HFF-Myc (cell line): ENCODE results near the gene CIB4.

Experiments
- DNase-seq: peaks from one replicate; pipeline ENCODE4 v3.0.0-alpha.2; 2011; ENCODE audit warnings: low read depth; ENCODE audit errors: extremely low read depth
- H3K4me3 ChIP-seq: replicated peaks from 2 replicates; pipeline ENCODE4 v1.5.1; 2011; ENCODE audit warnings: low read depth, mild to moderate bottlenecking, control low read depth, low read length
- CTCF ChIP-seq: IDR thresholded peaks from 2 replicates; pipeline ENCODE4 v1.5.1; 2012; ENCODE audit warnings: mild to moderate bottlenecking, low read depth, low read length, control low read depth; ENCODE audit errors: missing control alignments

The CIB4 gene

GRCh38 chr2:26635401-26635800, 5.8 kb downstream of the CIB4 start:
- no peak for TF ChIP-seq CTCF
- no peak overlapping the region for H3K4me3 ChIP-seq
- no peak for DNase-seq

DNA sequence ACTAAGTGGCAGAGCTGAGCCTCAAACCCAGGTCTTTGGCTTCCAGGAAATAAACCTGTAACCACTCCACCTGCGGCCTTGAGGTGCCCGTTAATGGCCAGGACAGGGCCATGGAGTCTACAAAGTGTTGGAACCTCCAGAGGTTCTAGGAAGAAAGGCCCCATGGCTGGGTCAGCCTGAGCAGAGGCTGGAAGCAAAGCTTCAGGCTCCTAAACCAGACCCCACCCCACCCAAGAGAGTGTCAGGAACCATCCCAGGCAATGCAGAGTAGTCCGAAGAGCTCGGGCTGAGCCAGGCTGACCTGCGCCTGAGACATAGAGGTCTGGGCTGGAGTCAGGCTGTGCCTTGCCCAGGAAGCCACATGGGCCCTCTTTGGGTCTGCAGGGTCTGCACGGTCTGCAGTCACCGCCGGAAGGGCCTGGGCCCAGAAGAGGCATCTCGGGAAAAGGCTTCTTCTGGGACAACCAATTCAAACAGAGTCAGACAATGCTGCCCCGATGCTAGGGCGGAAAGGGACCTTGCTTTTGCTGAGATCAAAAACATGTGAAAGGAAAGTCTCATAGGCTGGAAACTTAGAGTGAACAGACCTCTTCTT, 6.4 kb downstream of the CIB4 start:
- no peak for TF ChIP-seq CTCF
- H3K4me3 ChIP-seq = no peak overlapping the region
- DNase-seq = no peak

GRCh38 chr2:26633993-26634595, 7.1 kb downstream of the CIB4 start:
- TF ChIP-seq CTCF = no peak
- H3K4me3 ChIP-seq = no peak overlapping the region
- no peak for DNase-seq

DNA sequence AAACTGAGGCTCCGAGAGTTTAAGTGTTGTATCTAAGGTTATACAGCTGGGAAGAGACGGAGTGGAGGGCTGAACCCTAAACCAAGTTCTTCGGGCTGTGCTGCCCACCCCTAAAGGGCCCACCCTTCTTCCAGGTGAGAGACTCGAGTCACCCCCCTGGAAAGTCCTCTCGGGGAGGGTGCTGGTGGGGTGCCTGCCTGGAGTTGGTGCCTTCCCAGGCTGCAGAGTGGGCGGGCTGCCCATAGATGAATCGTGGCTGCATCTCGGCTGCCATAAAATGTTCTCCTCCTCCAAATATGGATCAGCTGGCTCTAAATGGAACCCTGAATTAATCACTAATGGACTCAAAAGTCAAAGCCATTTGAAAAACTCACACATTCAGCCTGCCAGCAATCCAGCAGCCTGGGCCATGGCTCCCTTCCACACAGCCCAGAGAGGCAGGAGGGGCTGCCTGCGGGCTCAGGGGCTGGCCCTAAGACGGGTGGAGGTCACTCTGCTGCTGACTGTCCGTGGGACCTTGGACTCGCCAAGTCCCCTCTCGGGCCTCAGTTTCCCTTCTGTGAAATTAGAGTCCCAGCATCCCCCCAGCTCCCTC, 7.7 kb downstream of the CIB4 start:
- no peak overlapping the region for H3K4me3 ChIP-seq

DNA sequence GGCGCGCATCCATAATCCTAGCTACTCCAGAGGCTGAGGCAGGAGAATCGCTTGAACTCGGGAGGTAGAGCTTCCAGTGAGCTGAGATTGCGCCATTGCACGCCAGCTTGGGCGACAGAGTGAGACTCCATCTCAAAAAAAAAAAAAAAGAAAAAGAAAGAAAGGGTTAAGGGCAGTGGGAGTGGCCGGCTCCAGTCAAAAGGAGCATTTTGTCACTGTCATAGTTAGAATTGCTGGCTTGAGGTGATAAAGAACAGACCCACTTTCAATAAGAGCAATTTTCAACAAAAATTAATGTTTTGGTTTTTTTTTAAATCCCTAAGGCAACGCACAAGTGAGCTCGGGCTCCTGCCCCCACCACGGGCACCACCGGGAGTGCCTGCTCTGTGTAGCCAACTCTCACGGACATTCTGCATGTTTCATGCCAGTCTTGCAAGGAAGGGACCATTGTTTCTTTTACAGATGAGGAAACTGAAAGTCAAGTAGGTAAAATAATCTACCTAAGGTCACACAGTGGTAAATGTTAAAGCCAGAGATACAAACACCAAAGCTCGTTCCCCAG, 8.5 kb downstream of the CIB4 start:
- DNase-seq = no peak
- TF ChIP-seq CTCF = no peak
- no peak overlapping the region for H3K4me3 ChIP-seq

More for the DNA sequence above, 7.7 kb downstream of the CIB4 start:
- no peak for DNase-seq
- TF ChIP-seq CTCF = no peak

- DNase-seq = no peak
- no peak overlapping the region for H3K4me3 ChIP-seq
- TF ChIP-seq CTCF = no peak
Observed at GRCh38 chr2:26631401-26632170, 9.6 kb downstream of the CIB4 start.
